ENCODE measurements around the gene P2RX5. TPM values are rescaled to one million over a fixed set of nuclear protein-coding genes. Genes with fewer than 3 reads are reported as not detected.

P2RX5 gene
- total and polyA plus RNA-seq, 9 donors, result 18.7 to 35.6 (median 22.8) TPM

- Histone ChIP-seq H3K4me1 (ENCODE audit: control insufficient read depth, insufficient read depth, low read length) (peaks cover 28% of the 10 kb centered on the region), H3K36me3 (ENCODE audit: control insufficient read depth, insufficient read depth, low read length) (peaks cover 45% of the 10 kb centered on the region), H3K9me3 (replicated peaks; ENCODE audit: control insufficient read depth, low read depth, low read length) (no peaks in the 10 kb centered on the region), H3K4me3 (ENCODE audit: low read length) (no peak overlapping the region), H3K27ac (ENCODE audit: low read length) (peak overlapping the region; percentile 59), H3K27me3 (ENCODE audit: control insufficient read depth, insufficient read depth, low read length) (no peaks in the 10 kb centered on the region)
- no peak for DNase-seq
- WGBS (ENCODE audit: insufficient coverage), result 42% methylated on average over 13 of the region's 22 CpGs
Measured at GRCh38 chr17:3658784-3659449, 37.0 kb downstream of the P2RX5 start.

GRCh38 chr17:3657874-3658783, 37.8 kb downstream of the P2RX5 start:
- WGBS (ENCODE audit: insufficient coverage), result 85% methylated on average over 27 of the region's 42 CpGs
- H3K27ac ChIP-seq (ENCODE audit: low read length), result no peak overlapping the region

GRCh38 chr17:3657588-3657869, 38.4 kb downstream of the P2RX5 start:
- WGBS (ENCODE audit: insufficient coverage), result 76% methylated on average over 7 of the region's 7 CpGs
- no peak for DNase-seq
- peaks cover 31% of the 10 kb centered on the region for H3K36me3 ChIP-seq (ENCODE audit: control insufficient read depth, insufficient read depth, low read length)
- H3K9me3 ChIP-seq (replicated peaks; ENCODE audit: control insufficient read depth, low read depth, low read length), result no peaks in the 10 kb centered on the region
- peaks cover 24% of the 10 kb centered on the region for H3K4me1 ChIP-seq (ENCODE audit: control insufficient read depth, insufficient read depth, low read length)
- no peak overlapping the region for H3K4me3 ChIP-seq (ENCODE audit: low read length)
- H3K27me3 ChIP-seq (ENCODE audit: control insufficient read depth, insufficient read depth, low read length), result no peaks in the 10 kb centered on the region
- H3K27ac ChIP-seq (ENCODE audit: low read length), result no peak overlapping the region

More at GRCh38 chr17:3657874-3658783, 37.8 kb downstream of the P2RX5 start:
- no peak for DNase-seq
- Histone ChIP-seq H3K9me3 (replicated peaks; ENCODE audit: control insufficient read depth, low read depth, low read length) (no peaks in the 10 kb centered on the region), H3K27me3 (ENCODE audit: control insufficient read depth, insufficient read depth, low read length) (no peaks in the 10 kb centered on the region), H3K36me3 (ENCODE audit: control insufficient read depth, insufficient read depth, low read length) (peaks cover 37% of the 10 kb centered on the region), H3K4me3 (ENCODE audit: low read length) (no peak overlapping the region), H3K4me1 (ENCODE audit: control insufficient read depth, insufficient read depth, low read length) (peaks cover 25% of the 10 kb centered on the region)

GRCh38 chr17:3656755-3657587, 39.0 kb downstream of the P2RX5 start:
- no peak for DNase-seq
- Histone ChIP-seq H3K36me3 (ENCODE audit: control insufficient read depth, insufficient read depth, low read length) (peaks cover 27% of the 10 kb centered on the region), H3K4me1 (ENCODE audit: control insufficient read depth, insufficient read depth, low read length) (peaks cover 24% of the 10 kb centered on the region), H3K4me3 (ENCODE audit: low read length) (no peak overlapping the region), H3K9me3 (replicated peaks; ENCODE audit: control insufficient read depth, low read depth, low read length) (no peaks in the 10 kb centered on the region), H3K27ac (ENCODE audit: low read length) (no peak overlapping the region), H3K27me3 (ENCODE audit: control insufficient read depth, insufficient read depth, low read length) (no peaks in the 10 kb centered on the region)
- 82% methylated on average over 9 of the region's 16 CpGs for WGBS (ENCODE audit: insufficient coverage)

GRCh38 chr17:3656353-3656752, 39.6 kb downstream of the P2RX5 start:
- WGBS (ENCODE audit: insufficient coverage), result 90% methylated on average over 9 of the region's 16 CpGs

GRCh38 chr17:3655766-3656165, 40.2 kb downstream of the P2RX5 start:
- 80% methylated on average over 5 of the region's 11 CpGs for WGBS (ENCODE audit: insufficient coverage)
- peaks cover 17% of the 10 kb centered on the region for H3K36me3 ChIP-seq (ENCODE audit: control insufficient read depth, insufficient read depth, low read length)
- no peaks in the 10 kb centered on the region for H3K9me3 ChIP-seq (replicated peaks; ENCODE audit: control insufficient read depth, low read depth, low read length)
- no peak overlapping the region for H3K27ac ChIP-seq (ENCODE audit: low read length)
- no peaks in the 10 kb centered on the region for H3K27me3 ChIP-seq (ENCODE audit: control insufficient read depth, insufficient read depth, low read length)
- peaks cover 24% of the 10 kb centered on the region for H3K4me1 ChIP-seq (ENCODE audit: control insufficient read depth, insufficient read depth, low read length)
- no peak overlapping the region for H3K4me3 ChIP-seq (ENCODE audit: low read length)
- no peak for DNase-seq

More at GRCh38 chr17:3656353-3656752, 39.6 kb downstream of the P2RX5 start:
- DNase-seq, result no peak
- Histone ChIP-seq H3K9me3 (replicated peaks; ENCODE audit: control insufficient read depth, low read depth, low read length) (no peaks in the 10 kb centered on the region), H3K27ac (ENCODE audit: low read length) (no peak overlapping the region), H3K4me3 (ENCODE audit: low read length) (no peak overlapping the region), H3K4me1 (ENCODE audit: control insufficient read depth, insufficient read depth, low read length) (peaks cover 24% of the 10 kb centered on the region), H3K36me3 (ENCODE audit: control insufficient read depth, insufficient read depth, low read length) (peaks cover 23% of the 10 kb centered on the region), H3K27me3 (ENCODE audit: control insufficient read depth, insufficient read depth, low read length) (no peaks in the 10 kb centered on the region)

GRCh38 chr17:3647769-3648555, 48.0 kb downstream of the P2RX5 start:
- peak overlapping the region; percentile 42 for H3K27ac ChIP-seq (ENCODE audit: low read length)
- H3K36me3 ChIP-seq (ENCODE audit: control insufficient read depth, insufficient read depth, low read length), result peaks cover 25% of the 10 kb centered on the region
- no peaks in the 10 kb centered on the region for H3K9me3 ChIP-seq (replicated peaks; ENCODE audit: control insufficient read depth, low read depth, low read length)
- H3K4me3 ChIP-seq (ENCODE audit: low read length), result no peak overlapping the region
- WGBS (ENCODE audit: insufficient coverage), result 45% methylated on average over 14 of the region's 20 CpGs
- H3K4me1 ChIP-seq (ENCODE audit: control insufficient read depth, insufficient read depth, low read length), result peaks cover 7% of the 10 kb centered on the region
- DNase-seq, result peak; percentile 74
- H3K27me3 ChIP-seq (ENCODE audit: control insufficient read depth, insufficient read depth, low read length), result no peaks in the 10 kb centered on the region

- Histone ChIP-seq H3K4me1 (ENCODE audit: control insufficient read depth, insufficient read depth, low read length) (peaks cover 7% of the 10 kb centered on the region), H3K36me3 (ENCODE audit: control insufficient read depth, insufficient read depth, low read length) (peaks cover 28% of the 10 kb centered on the region), H3K27ac (ENCODE audit: low read length) (no peak overlapping the region), H3K4me3 (ENCODE audit: low read length) (no peak overlapping the region), H3K27me3 (ENCODE audit: control insufficient read depth, insufficient read depth, low read length) (no peaks in the 10 kb centered on the region), H3K9me3 (replicated peaks; ENCODE audit: control insufficient read depth, low read depth, low read length) (no peaks in the 10 kb centered on the region)
- 69% methylated on average over 12 of the region's 12 CpGs for WGBS (ENCODE audit: insufficient coverage)
- DNase-seq, result no peak
Measured at GRCh38 chr17:3647251-3647650, 48.7 kb downstream of the P2RX5 start.

GRCh38 chr17:3645310-3645709, 50.6 kb downstream of the P2RX5 start:
- H3K36me3 ChIP-seq (ENCODE audit: control insufficient read depth, insufficient read depth, low read length), result peaks cover 31% of the 10 kb centered on the region
- DNase-seq, result no peak
- peaks cover 14% of the 10 kb centered on the region for H3K4me1 ChIP-seq (ENCODE audit: control insufficient read depth, insufficient read depth, low read length)
- WGBS (ENCODE audit: insufficient coverage), result 57% methylated on average over 5 of the region's 5 CpGs
- H3K9me3 ChIP-seq (replicated peaks; ENCODE audit: control insufficient read depth, low read depth, low read length), result no peaks in the 10 kb centered on the region
- no peaks in the 10 kb centered on the region for H3K27me3 ChIP-seq (ENCODE audit: control insufficient read depth, insufficient read depth, low read length)
- H3K27ac ChIP-seq (ENCODE audit: low read length), result no peak overlapping the region
- H3K4me3 ChIP-seq (ENCODE audit: low read length), result no peak overlapping the region
